Rectal smooth muscle tissue (tissue), 1 donor: ENCODE results near the gene DIPK1B.

Experiments used
- H3K27ac ChIP-seq: one replicate; pipeline ENCODE4 v1.7.0; 2013; ENCODE audit warnings: low read depth, low read length, inconsistent platforms
- H3K27me3 ChIP-seq: one replicate; pipeline ENCODE4 v1.7.0; 2013; ENCODE audit warnings: low read length; ENCODE audit not compliant: control insufficient read depth, insufficient read depth
- H3K36me3 ChIP-seq: one replicate; pipeline ENCODE4 v1.7.0; 2013; ENCODE audit warnings: low read length; ENCODE audit not compliant: control insufficient read depth, insufficient read depth
- H3K4me1 ChIP-seq: one replicate; pipeline ENCODE4 v1.7.0; 2013; ENCODE audit warnings: low read length; ENCODE audit not compliant: control insufficient read depth, insufficient read depth
- H3K4me3 ChIP-seq: one replicate; pipeline ENCODE4 v1.7.0; 2013; ENCODE audit warnings: low read length
- H3K9ac ChIP-seq: one replicate; pipeline ENCODE4 v1.7.0; 2013; ENCODE audit warnings: low read length

The DIPK1B gene

GRCh38 chr9:136734837-136735496, 22.6 kb downstream of the DIPK1B start:
- H3K27me3 ChIP-seq, result no peaks in the 10 kb centered on the region

GRCh38 chr9:136735812-136736480, 23.6 kb downstream of the DIPK1B start:
- no peak overlapping the region for H3K9ac ChIP-seq
- no peak overlapping the region for H3K27ac ChIP-seq
- H3K4me3 ChIP-seq, result no peak overlapping the region
- peaks cover 8% of the 10 kb centered on the region for H3K27me3 ChIP-seq
- no peaks in the 10 kb centered on the region for H3K4me1 ChIP-seq
- no peaks in the 10 kb centered on the region for H3K36me3 ChIP-seq

More at GRCh38 chr9:136734837-136735496, 22.6 kb downstream of the DIPK1B start:
- H3K36me3 ChIP-seq, result no peaks in the 10 kb centered on the region
- no peak overlapping the region for H3K4me3 ChIP-seq
- H3K9ac ChIP-seq, result no peak overlapping the region
- no peak overlapping the region for H3K27ac ChIP-seq
- no peaks in the 10 kb centered on the region for H3K4me1 ChIP-seq

- no peak overlapping the region for H3K9ac ChIP-seq
- H3K27me3 ChIP-seq, result peaks cover 19% of the 10 kb centered on the region
- no peak overlapping the region for H3K27ac ChIP-seq
- H3K4me1 ChIP-seq, result no peaks in the 10 kb centered on the region
- H3K4me3 ChIP-seq, result no peak overlapping the region
- H3K36me3 ChIP-seq, result no peaks in the 10 kb centered on the region
Measured at GRCh38 chr9:136738960-136739359, 26.6 kb downstream of the DIPK1B start.

- no peaks in the 10 kb centered on the region for H3K36me3 ChIP-seq
- no peak overlapping the region for H3K27ac ChIP-seq
- H3K4me1 ChIP-seq, result no peaks in the 10 kb centered on the region
- H3K4me3 ChIP-seq, result no peak overlapping the region
- H3K9ac ChIP-seq, result no peak overlapping the region
- H3K27me3 ChIP-seq, result peaks cover 19% of the 10 kb centered on the region
Measured at GRCh38 chr9:136739509-136739908, 27.1 kb downstream of the DIPK1B start.

GRCh38 chr9:136740069-136740468, 27.7 kb downstream of the DIPK1B start:
- Histone ChIP-seq H3K27ac (no peak overlapping the region), H3K4me1 (no peaks in the 10 kb centered on the region), H3K27me3 (peaks cover 19% of the 10 kb centered on the region), H3K4me3 (no peak overlapping the region), H3K36me3 (no peaks in the 10 kb centered on the region), H3K9ac (no peak overlapping the region)

- Histone ChIP-seq H3K36me3 (no peaks in the 10 kb centered on the region), H3K27me3 (peaks cover 19% of the 10 kb centered on the region), H3K9ac (no peak overlapping the region), H3K4me3 (no peak overlapping the region), H3K27ac (no peak overlapping the region), H3K4me1 (no peaks in the 10 kb centered on the region)
Measured at GRCh38 chr9:136740491-136740890, 28.1 kb downstream of the DIPK1B start.

GRCh38 chr9:136740971-136741882, 28.9 kb downstream of the DIPK1B start:
- Histone ChIP-seq H3K27ac (no peak overlapping the region), H3K9ac (no peak overlapping the region), H3K27me3 (peaks cover 19% of the 10 kb centered on the region), H3K4me1 (no peaks in the 10 kb centered on the region), H3K36me3 (no peaks in the 10 kb centered on the region), H3K4me3 (peak overlapping the region; percentile 31)

GRCh38 chr9:136741883-136742571, 29.7 kb downstream of the DIPK1B start:
- no peaks in the 10 kb centered on the region for H3K36me3 ChIP-seq
- H3K27ac ChIP-seq, result no peak overlapping the region
- peak overlapping the region; percentile 31 for H3K4me3 ChIP-seq
- no peaks in the 10 kb centered on the region for H3K4me1 ChIP-seq
- H3K9ac ChIP-seq, result no peak overlapping the region
- H3K27me3 ChIP-seq, result peaks cover 19% of the 10 kb centered on the region

- H3K4me3 ChIP-seq, result peak within 1 kb of the TSS; percentile 31
- H3K36me3 ChIP-seq, result no peaks in the 10 kb centered on the region
- peaks cover 19% of the 10 kb centered on the region for H3K27me3 ChIP-seq
- no peaks in the 10 kb centered on the region for H3K4me1 ChIP-seq
- no peak within 1 kb of the TSS for H3K27ac ChIP-seq
- no peak within 1 kb of the TSS for H3K9ac ChIP-seq
Measured at GRCh38 chr9:136742591-136743391, 30.4 kb downstream of the DIPK1B start, which contains the start of gene LCN10. TSS of gene LCN10 (minus strand) at chr9:136742940. CDS start at chr9:136742903, 37 bp downstream.

- no peak overlapping the region for H3K4me3 ChIP-seq
Measured at GRCh38 chr9:136743639-136744211, 31.4 kb downstream of the DIPK1B start.

GRCh38 chr9:136744773-136745172, 32.4 kb downstream of the DIPK1B start:
- Histone ChIP-seq H3K4me3 (no peak overlapping the region), H3K27ac (no peak overlapping the region), H3K4me1 (no peaks in the 10 kb centered on the region)

More at GRCh38 chr9:136743639-136744211, 31.4 kb downstream of the DIPK1B start:
- Histone ChIP-seq H3K27me3 (peaks cover 19% of the 10 kb centered on the region), H3K9ac (no peak overlapping the region), H3K4me1 (no peaks in the 10 kb centered on the region), H3K36me3 (no peaks in the 10 kb centered on the region), H3K27ac (no peak overlapping the region)

More at GRCh38 chr9:136744773-136745172, 32.4 kb downstream of the DIPK1B start:
- Histone ChIP-seq H3K9ac (no peak overlapping the region), H3K27me3 (peaks cover 19% of the 10 kb centered on the region), H3K36me3 (no peaks in the 10 kb centered on the region)
